GM12873 (cell line): ENCODE data around the gene SNAI3.

Experiments
- TF ChIP-seq, protein P1 (sequence below): IDR thresholded peaks from 2 replicates; pipeline ENCODE4 v1.5.1; 2012; ENCODE audit warnings: low read depth, mild to moderate bottlenecking, moderate library complexity, low read length, control low read depth; ENCODE audit not compliant: insufficient read depth; ENCODE audit errors: missing control alignments

Gene SNAI3

DNA sequence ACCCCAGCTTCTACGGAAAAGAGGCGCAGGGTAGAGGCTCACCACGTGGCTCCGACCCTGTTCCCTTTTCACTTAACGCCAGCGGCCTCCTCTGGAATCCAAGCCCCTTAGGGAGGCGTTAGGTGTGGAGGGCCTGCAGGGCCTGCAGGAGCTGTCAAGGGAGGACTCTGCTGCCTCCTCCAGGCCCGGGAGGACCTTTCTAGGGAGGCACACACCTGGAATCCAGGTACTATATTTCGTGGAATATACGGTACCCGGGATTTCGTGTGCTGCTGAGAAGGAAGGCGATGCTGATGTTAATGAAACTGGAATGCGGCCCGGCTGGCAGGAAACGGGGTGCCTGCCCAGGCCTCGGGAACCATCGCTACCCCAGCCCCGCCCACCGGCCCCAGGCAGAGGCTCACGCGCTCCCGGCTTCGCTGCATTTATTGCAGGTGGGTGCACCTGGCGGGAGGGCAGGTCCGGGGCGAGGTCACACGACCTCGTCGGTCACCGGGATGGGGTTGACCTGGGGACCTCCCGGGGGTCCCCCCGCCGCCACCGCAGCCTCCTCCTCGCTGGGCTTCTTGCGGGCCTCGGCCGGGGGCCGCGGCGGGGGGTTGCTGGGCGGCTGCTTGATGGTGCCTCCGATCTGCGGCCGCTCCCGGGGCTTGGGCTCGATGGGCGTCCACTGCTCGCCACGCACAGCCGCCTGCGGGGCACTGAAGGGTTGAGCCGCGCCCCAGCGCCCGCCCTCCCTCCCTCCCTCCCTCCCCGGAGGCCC lies 43.2 kb downstream of the SNAI3 start:
- TF ChIP-seq, protein P1, sequence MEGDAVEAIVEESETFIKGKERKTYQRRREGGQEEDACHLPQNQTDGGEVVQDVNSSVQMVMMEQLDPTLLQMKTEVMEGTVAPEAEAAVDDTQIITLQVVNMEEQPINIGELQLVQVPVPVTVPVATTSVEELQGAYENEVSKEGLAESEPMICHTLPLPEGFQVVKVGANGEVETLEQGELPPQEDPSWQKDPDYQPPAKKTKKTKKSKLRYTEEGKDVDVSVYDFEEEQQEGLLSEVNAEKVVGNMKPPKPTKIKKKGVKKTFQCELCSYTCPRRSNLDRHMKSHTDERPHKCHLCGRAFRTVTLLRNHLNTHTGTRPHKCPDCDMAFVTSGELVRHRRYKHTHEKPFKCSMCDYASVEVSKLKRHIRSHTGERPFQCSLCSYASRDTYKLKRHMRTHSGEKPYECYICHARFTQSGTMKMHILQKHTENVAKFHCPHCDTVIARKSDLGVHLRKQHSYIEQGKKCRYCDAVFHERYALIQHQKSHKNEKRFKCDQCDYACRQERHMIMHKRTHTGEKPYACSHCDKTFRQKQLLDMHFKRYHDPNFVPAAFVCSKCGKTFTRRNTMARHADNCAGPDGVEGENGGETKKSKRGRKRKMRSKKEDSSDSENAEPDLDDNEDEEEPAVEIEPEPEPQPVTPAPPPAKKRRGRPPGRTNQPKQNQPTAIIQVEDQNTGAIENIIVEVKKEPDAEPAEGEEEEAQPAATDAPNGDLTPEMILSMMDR = no peak

DNA sequence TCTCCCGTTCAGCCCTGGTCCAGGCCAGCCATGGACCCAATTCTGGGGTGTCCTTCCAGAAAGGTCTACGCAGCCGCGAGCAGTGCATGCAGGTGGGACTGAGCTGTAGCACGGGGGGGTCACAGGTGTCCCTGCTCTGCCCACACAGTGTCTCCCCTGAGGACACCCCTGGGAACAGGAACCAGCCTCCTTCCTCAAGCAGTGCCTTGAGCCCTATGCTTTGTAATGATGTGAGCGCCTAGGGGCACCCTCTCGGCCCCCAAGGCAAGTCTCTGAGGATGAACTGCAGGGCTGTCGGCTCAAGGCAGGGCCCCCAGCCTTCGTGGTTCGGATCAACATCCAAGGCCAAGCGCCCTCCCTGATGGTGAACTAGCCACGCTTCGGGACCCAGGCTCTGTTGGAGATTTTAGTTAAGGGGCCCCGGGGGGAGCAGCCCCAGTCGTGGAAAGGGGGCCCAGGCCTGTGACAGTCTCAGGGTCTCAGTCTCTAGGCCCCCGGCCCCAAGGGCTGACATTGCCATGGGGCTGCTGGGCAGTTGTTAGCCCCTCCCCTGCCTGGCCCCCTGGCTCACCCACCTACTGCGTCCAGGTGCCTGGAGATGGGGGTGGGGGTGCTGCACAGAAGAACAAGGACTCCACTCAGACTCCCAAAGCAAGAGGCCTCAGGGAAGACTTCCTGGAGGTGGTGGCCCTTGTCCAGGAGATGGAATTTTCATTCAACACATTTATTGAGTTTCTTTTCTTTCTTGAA lies 45.6 kb downstream of the SNAI3 start:
- TF ChIP-seq, protein P1 = no peak

DNA sequence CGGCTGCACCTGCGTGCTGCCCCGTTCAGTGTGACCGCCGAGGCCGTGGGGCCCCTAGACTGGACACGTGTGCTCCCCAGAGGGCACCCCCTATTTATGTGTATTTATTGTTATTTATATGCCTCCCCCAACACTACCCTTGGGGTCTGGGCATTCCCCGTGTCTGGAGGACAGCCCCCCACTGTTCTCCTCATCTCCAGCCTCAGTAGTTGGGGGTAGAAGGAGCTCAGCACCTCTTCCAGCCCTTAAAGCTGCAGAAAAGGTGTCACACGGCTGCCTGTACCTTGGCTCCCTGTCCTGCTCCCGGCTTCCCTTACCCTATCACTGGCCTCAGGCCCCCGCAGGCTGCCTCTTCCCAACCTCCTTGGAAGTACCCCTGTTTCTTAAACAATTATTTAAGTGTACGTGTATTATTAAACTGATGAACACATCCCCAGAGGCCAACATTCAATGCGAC lies 46.2 kb downstream of the SNAI3 start:
- TF ChIP-seq, protein P1 = no peak

DNA sequence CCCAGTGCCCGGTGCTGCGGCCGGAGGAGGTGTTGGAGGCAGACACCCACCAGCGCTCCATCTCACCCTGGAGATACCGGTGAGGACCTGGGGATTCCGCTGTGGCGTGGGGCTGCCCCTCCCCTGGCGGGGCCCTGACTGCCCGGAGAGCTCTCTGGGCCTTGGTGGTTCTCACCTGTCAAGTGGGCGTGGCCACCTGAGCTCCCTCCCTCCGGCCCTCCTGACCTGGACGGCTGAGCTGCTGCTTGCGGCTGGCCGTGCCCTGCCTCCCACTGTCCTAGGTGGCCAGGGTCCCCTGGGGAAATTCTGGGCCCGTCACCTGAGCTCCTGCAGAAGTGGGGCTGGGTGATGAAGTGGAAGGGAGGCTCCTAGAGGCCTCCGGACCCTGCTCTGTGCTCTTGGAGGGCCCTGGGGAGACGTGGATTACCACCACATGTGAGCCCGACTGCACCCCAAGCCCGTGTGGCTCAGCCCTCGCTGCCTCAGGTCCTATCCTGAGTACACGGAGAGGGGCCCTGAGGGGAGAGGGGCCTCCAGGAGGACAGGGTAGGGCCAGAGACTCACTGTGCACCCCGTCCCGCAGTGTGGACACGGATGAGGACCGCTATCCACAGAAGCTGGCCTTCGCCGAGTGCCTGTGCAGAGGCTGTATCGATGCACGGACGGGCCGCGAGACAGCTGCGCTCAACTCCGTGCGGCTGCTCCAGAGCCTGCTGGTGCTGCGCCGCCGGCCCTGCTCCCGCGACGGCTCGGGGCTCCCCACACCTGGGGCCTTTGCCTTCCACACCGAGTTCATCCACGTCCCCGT lies 46.9 kb downstream of the SNAI3 start:
- TF ChIP-seq, protein P1 = no peak

DNA sequence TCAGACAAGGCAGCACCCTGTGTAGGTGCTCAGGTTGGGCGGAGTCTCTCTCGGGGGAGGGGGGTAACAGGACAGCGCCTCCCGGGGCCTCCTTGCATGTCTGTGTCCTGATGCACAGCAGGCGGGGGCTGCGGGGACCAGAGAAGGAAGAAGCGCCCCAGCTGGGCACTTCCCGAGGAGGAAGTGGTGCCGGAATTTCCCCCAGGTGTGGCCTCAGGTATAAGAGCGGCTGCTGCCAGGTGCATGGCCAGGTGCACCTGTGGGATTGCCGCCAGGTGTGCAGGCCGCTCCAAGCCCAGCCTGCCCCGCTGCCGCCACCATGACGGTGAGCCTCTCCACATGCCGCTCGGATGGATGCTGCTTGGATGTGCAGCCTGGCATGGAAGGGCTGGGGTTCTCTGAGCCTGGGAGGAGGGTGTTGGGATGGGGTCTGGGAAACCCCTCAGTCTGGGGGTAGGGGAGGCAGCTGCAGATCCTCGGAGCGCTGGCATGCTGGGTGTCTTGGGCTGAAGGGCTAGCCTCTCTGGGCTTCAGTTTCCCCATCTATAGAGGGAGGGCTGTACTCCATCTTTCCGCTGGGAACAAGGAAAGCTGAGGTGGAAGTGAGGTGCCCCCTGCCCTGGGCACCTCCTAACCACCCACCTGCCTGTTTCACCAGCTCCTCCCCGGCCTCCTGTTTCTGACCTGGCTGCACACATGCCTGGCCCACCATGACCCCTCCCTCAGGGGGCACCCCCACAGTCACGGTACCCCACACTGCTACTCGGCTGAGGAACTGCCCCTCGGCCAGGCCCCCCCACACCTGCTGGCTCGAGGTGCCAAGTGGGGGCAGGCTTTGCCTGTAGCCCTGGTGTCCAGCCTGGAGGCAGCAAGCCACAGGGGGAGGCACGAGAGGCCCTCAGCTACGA lies 47.7 kb downstream of the SNAI3 start, which contains the start of gene IL17C:
IL17C (plus strand) TSS at position 250 of the 908 bp plus-strand sequence; CDS start at position 320, 70 bp downstream.
- TF ChIP-seq, protein P1 = no peak

DNA sequence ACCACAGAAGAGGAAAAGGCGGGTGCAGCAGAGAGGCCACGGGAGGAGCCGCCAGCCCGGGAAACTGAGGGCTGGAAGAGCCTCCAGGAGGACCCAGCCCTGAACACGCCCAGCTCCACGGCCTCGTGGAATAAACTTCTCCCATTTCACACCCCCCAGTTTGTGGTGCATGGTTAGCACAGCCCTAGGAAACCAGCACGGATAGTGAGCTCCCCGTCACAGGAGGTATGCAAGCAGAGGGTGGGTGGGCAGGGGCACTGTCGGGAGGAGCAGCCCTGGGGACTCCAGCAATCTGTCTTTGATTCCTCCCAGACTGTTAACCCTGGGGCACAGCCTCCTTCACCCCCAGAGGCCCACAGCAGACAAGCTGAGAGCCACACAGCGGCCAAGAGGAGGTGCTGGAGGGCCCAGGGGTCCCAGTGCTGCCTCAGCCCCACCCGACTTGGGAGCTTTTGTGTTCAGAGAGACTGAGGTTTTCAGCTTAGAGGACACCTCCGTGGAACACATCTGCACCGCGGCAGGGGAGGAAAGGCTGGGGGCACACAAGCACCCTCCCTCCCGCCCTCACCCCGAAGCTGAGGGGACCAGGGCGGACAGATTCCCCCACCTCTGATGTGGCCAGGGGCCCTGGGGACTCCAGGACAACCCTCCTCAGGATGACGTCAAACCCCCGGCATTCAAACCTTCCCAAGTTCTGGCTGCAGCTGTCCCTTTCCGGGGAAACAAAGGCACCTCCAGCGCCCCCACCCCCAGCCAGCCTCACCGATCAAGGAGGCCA lies 49.6 kb downstream of the SNAI3 start:
- TF ChIP-seq, protein P1 = no peak
